Measurements from ENCODE around the gene BMPR1A. TPM values are rescaled to one million over a fixed set of nuclear protein-coding genes. Genes with fewer than 3 reads are reported as not detected.

BMPR1A gene
- total and polyA plus RNA-seq, 4 experiments from 2014 or later: 4.7 to 21.0 (median 10.4) TPM

GRCh38 chr10:86815640-86816039, 59.2 kb downstream of the BMPR1A start:
- Histone ChIP-seq H3K27me3 (ENCODE audit: insufficient read depth, low read length) (no peaks in the 10 kb centered on the region), H3K36me3 (ENCODE audit: insufficient read depth, low read length) (no peaks in the 10 kb centered on the region), H3K9me3 (ENCODE audit: control insufficient read depth in 1 of 2, low read length in 2 of 2) (no peaks in the 10 kb centered on the region), H3K4me3 (ENCODE audit: low read length in 2 of 2) (no peak overlapping the region), H3K27ac (ENCODE audit: low read depth, low read length) (no peak overlapping the region), H3K4me1 (ENCODE audit: insufficient read depth, low read length) (no peaks in the 10 kb centered on the region)
- no peak for DNase-seq
- POLR2A ChIA-PET (ENCODE audit: partially characterized antibody): no interaction called here
- H3K4me3 Mint-ChIP-seq: no peak overlapping the region
- peaks cover 10 to 27% (median 15%) of the 10 kb centered on the region in 4 donors for H3K4me1 Mint-ChIP-seq
- no peaks in the 10 kb centered on the region for H3K9me3 Mint-ChIP-seq
- H3K27me3 Mint-ChIP-seq: no peaks in the 10 kb centered on the region
- H3K27ac Mint-ChIP-seq: no peak overlapping the region
- intact Hi-C loops (cut with micrococcal nuclease): no loop called here
- CTCF ChIA-PET (ENCODE audit: partially characterized antibody): no interaction called here
- H3K36me3 Mint-ChIP-seq: peaks cover 0 to 13% of the 10 kb centered on the region in 2 donors

- no peak overlapping the region for H3K27ac ChIP-seq (ENCODE audit: low read depth, low read length)
- Mint-ChIP-seq H3K4me1 (peaks cover 8 to 26% (median 15%) of the 10 kb centered on the region in 4 donors), H3K9me3 (no peaks in the 10 kb centered on the region), H3K4me3 (no peak overlapping the region), H3K27ac (no peak overlapping the region), H3K36me3 (peaks cover 0 to 8% of the 10 kb centered on the region in 2 donors), H3K27me3 (no peaks in the 10 kb centered on the region)
- no peak for DNase-seq
- intact Hi-C loops (cut with micrococcal nuclease): no loop called here
- H3K4me3 ChIP-seq (ENCODE audit: low read length in 2 of 2): no peak overlapping the region
- ChIA-PET POLR2A (ENCODE audit: partially characterized antibody) (no interaction called here), CTCF (ENCODE audit: partially characterized antibody) (interaction anchor here (1.7 kb wide), 1 partner anchor 14 kb away, joined by 3 read pairs; no protein-coding TSS in a partner anchor)
- no peaks in the 10 kb centered on the region for H3K9me3 ChIP-seq (ENCODE audit: control insufficient read depth in 1 of 2, low read length in 2 of 2)
- no peaks in the 10 kb centered on the region for H3K36me3 ChIP-seq (ENCODE audit: insufficient read depth, low read length)
- no peaks in the 10 kb centered on the region for H3K4me1 ChIP-seq (ENCODE audit: insufficient read depth, low read length)
- no peaks in the 10 kb centered on the region for H3K27me3 ChIP-seq (ENCODE audit: insufficient read depth, low read length)
Observed at GRCh38 chr10:86817246-86817645, 60.8 kb downstream of the BMPR1A start.

GRCh38 chr10:86819567-86819966, 63.1 kb downstream of the BMPR1A start:
- Histone ChIP-seq H3K4me1 (ENCODE audit: insufficient read depth, low read length) (peaks cover 4% of the 10 kb centered on the region), H3K27me3 (ENCODE audit: insufficient read depth, low read length) (no peaks in the 10 kb centered on the region), H3K4me3 (ENCODE audit: low read length in 2 of 2) (no peak overlapping the region), H3K9me3 (ENCODE audit: control insufficient read depth in 1 of 2, low read length in 2 of 2) (no peaks in the 10 kb centered on the region), H3K36me3 (ENCODE audit: insufficient read depth, low read length) (no peaks in the 10 kb centered on the region), H3K27ac (ENCODE audit: low read depth, low read length) (no peak overlapping the region)
- Mint-ChIP-seq H3K27me3 (no peaks in the 10 kb centered on the region), H3K4me1 (peaks cover 4 to 20% (median 14%) of the 10 kb centered on the region in 4 donors), H3K9me3 (no peaks in the 10 kb centered on the region), H3K36me3 (peaks cover 0 to 8% of the 10 kb centered on the region in 2 donors), H3K27ac (no peak overlapping the region), H3K4me3 (no peak overlapping the region)
- ChIA-PET CTCF (ENCODE audit: partially characterized antibody) (no interaction called here), POLR2A (ENCODE audit: partially characterized antibody) (no interaction called here)
- intact Hi-C loops (cut with micrococcal nuclease): no loop called here
- no peak for DNase-seq

GRCh38 chr10:86820509-86820908, 64.1 kb downstream of the BMPR1A start:
- no peaks in the 10 kb centered on the region for H3K27me3 ChIP-seq (ENCODE audit: insufficient read depth, low read length)
- Mint-ChIP-seq H3K9me3 (no peaks in the 10 kb centered on the region), H3K27ac (peak overlapping the region in 1 of 7 donors; percentile 1), H3K36me3 (peaks cover 0 to 8% of the 10 kb centered on the region in 2 donors), H3K27me3 (no peaks in the 10 kb centered on the region), H3K4me1 (peaks cover 4 to 16% (median 10%) of the 10 kb centered on the region in 4 donors), H3K4me3 (no peak overlapping the region)
- H3K9me3 ChIP-seq (ENCODE audit: control insufficient read depth in 1 of 2, low read length in 2 of 2): no peaks in the 10 kb centered on the region
- no peak overlapping the region for H3K4me3 ChIP-seq (ENCODE audit: low read length in 2 of 2)
- no peak overlapping the region for H3K27ac ChIP-seq (ENCODE audit: low read depth, low read length)
- H3K4me1 ChIP-seq (ENCODE audit: insufficient read depth, low read length): peaks cover 4% of the 10 kb centered on the region
- CTCF ChIA-PET (ENCODE audit: partially characterized antibody): no interaction called here
- POLR2A ChIA-PET (ENCODE audit: partially characterized antibody): no interaction called here
- H3K36me3 ChIP-seq (ENCODE audit: insufficient read depth, low read length): no peaks in the 10 kb centered on the region
- intact Hi-C loops (cut with micrococcal nuclease): no loop called here
- DNase-seq: no peak

GRCh38 chr10:86821388-86821999, 65.1 kb downstream of the BMPR1A start:
- intact Hi-C loops (cut with micrococcal nuclease): no loop called here
- ChIA-PET CTCF (ENCODE audit: partially characterized antibody) (no interaction called here), POLR2A (ENCODE audit: partially characterized antibody) (no interaction called here)
- Histone ChIP-seq H3K36me3 (ENCODE audit: insufficient read depth, low read length) (no peaks in the 10 kb centered on the region), H3K4me1 (ENCODE audit: insufficient read depth, low read length) (peaks cover 4% of the 10 kb centered on the region), H3K27ac (ENCODE audit: low read depth, low read length) (no peak overlapping the region), H3K27me3 (ENCODE audit: insufficient read depth, low read length) (no peaks in the 10 kb centered on the region), H3K9me3 (ENCODE audit: control insufficient read depth in 1 of 2, low read length in 2 of 2) (no peaks in the 10 kb centered on the region), H3K4me3 (ENCODE audit: low read length in 2 of 2) (no peak overlapping the region)
- Mint-ChIP-seq H3K27me3 (no peaks in the 10 kb centered on the region), H3K27ac (no peak overlapping the region), H3K36me3 (peaks cover 0 to 7% of the 10 kb centered on the region in 2 donors), H3K4me3 (no peak overlapping the region), H3K9me3 (no peaks in the 10 kb centered on the region), H3K4me1 (peaks cover 4 to 17% (median 9%) of the 10 kb centered on the region in 4 donors)
- DNase-seq: no peak

GRCh38 chr10:86823565-86823964, 67.1 kb downstream of the BMPR1A start:
- H3K4me1 Mint-ChIP-seq: peaks cover 7 to 14% (median 9%) of the 10 kb centered on the region in 4 donors
- no peak for DNase-seq
- H3K9me3 Mint-ChIP-seq: no peaks in the 10 kb centered on the region
- Histone ChIP-seq H3K27me3 (ENCODE audit: insufficient read depth, low read length) (no peaks in the 10 kb centered on the region), H3K9me3 (ENCODE audit: control insufficient read depth in 1 of 2, low read length in 2 of 2) (no peaks in the 10 kb centered on the region), H3K4me3 (ENCODE audit: low read length in 2 of 2) (no peak overlapping the region), H3K4me1 (ENCODE audit: insufficient read depth, low read length) (peaks cover 4% of the 10 kb centered on the region), H3K36me3 (ENCODE audit: insufficient read depth, low read length) (no peaks in the 10 kb centered on the region), H3K27ac (ENCODE audit: low read depth, low read length) (no peak overlapping the region)
- ChIA-PET POLR2A (ENCODE audit: partially characterized antibody) (no interaction called here), CTCF (ENCODE audit: partially characterized antibody) (no interaction called here)
- no peak overlapping the region for H3K4me3 Mint-ChIP-seq
- intact Hi-C loops (cut with micrococcal nuclease): no loop called here
- no peak overlapping the region for H3K27ac Mint-ChIP-seq
- no peaks in the 10 kb centered on the region for H3K27me3 Mint-ChIP-seq
- no peaks in the 10 kb centered on the region for H3K36me3 Mint-ChIP-seq

GRCh38 chr10:86824151-86824550, 67.7 kb downstream of the BMPR1A start:
- H3K27me3 ChIP-seq (ENCODE audit: insufficient read depth, low read length): no peaks in the 10 kb centered on the region
- Mint-ChIP-seq H3K4me1 (peaks cover 7 to 16% (median 9%) of the 10 kb centered on the region in 4 donors), H3K9me3 (no peaks in the 10 kb centered on the region), H3K27ac (no peak overlapping the region), H3K4me3 (no peak overlapping the region), H3K36me3 (no peaks in the 10 kb centered on the region), H3K27me3 (no peaks in the 10 kb centered on the region)
- no peak overlapping the region for H3K4me3 ChIP-seq (ENCODE audit: low read length in 2 of 2)
- H3K4me1 ChIP-seq (ENCODE audit: insufficient read depth, low read length): peaks cover 4% of the 10 kb centered on the region
- no peak overlapping the region for H3K27ac ChIP-seq (ENCODE audit: low read depth, low read length)
- CTCF ChIA-PET (ENCODE audit: partially characterized antibody): no interaction called here
- no peak for DNase-seq
- POLR2A ChIA-PET (ENCODE audit: partially characterized antibody): no interaction called here
- intact Hi-C loops (cut with micrococcal nuclease): no loop called here
- H3K36me3 ChIP-seq (ENCODE audit: insufficient read depth, low read length): no peaks in the 10 kb centered on the region
- no peaks in the 10 kb centered on the region for H3K9me3 ChIP-seq (ENCODE audit: control insufficient read depth in 1 of 2, low read length in 2 of 2)

All from CD4-positive, alpha-beta memory T cell (primary cell).